Peyer's patch (tissue), 4 donors: ENCODE results near the gene EPHB2. TPM values are rescaled to one million over a fixed set of nuclear protein-coding genes. Genes with fewer than 3 reads are reported as not detected.

Source experiments
- DNase-seq, 3 donors: peaks; one replicate each; pipeline ENCODE4 v3.0.0-alpha.2; 2017 to 2019
- H3K27ac ChIP-seq, 4 donors: fragments of 200-600 bp; sonication (generic); one replicate each; pipeline ENCODE4 v1.5.1; 2016 to 2019
- H3K27me3 ChIP-seq, 2 donors: fragments of 200-600 bp; sonication (generic); one replicate each; pipeline ENCODE4 v1.5.1; 2019
- H3K36me3 ChIP-seq, 3 donors: fragments of 200-600 bp; sonication (generic); one replicate each; pipeline ENCODE4 v1.5.1; 2016 to 2019
- H3K4me1 ChIP-seq, 4 donors: fragments of 200-600 bp; sonication (generic); one replicate each; pipeline ENCODE4 v1.5.1; 2016 to 2019
- H3K4me3 ChIP-seq, 4 donors: fragments of 200-600 bp; sonication (generic); 1 replicate in 3 of 4; 2 replicates in 1 of 4; pipeline ENCODE4 v1.5.1; 2016 to 2019; ENCODE audit warnings: mild to moderate bottlenecking in 1 of 4
- H3K9me3 ChIP-seq, 4 donors: fragments of 200-600 bp; sonication (generic); one replicate each; pipeline ENCODE4 v1.5.1; 2016 to 2019; ENCODE audit warnings: mild to moderate bottlenecking in 1 of 4
- POLR2A ChIP-seq, 2 donors: fragments of 450-650 bp; IDR thresholded peaks; one replicate each; pipeline ENCODE4 v1.5.1; 2017; ENCODE audit warnings: antibody characterized with exemption in 2 of 2, mild to moderate bottlenecking in 2 of 2, moderate library complexity in 2 of 2
- total RNA-seq, 4 donors: library from RNA; depleted of rRNA; stranded (reverse); fragments of >200 nt; gene quantifications; one replicate each; pipeline ENCODE4 v1.1.0, GENCODE V29; 2016
- TF ChIP-seq, protein P1 (sequence below), 6 experiments: fragments of 450-650 bp in 4 of 6; fragments of 200-600 bp in 2 of 6; sonication (generic) in 1 of 6; IDR thresholded peaks; one replicate each; pipeline ENCODE4 v1.5.1; 2017 to 2019; ENCODE audit warnings: antibody characterized with exemption in 6 of 6, mild to moderate bottlenecking in 3 of 6, moderate library complexity in 1 of 6

The EPHB2 gene
- total RNA-seq, 4 donors from 2014 or later: 24.5 to 71.0 (median 53.9) TPM

DNA sequence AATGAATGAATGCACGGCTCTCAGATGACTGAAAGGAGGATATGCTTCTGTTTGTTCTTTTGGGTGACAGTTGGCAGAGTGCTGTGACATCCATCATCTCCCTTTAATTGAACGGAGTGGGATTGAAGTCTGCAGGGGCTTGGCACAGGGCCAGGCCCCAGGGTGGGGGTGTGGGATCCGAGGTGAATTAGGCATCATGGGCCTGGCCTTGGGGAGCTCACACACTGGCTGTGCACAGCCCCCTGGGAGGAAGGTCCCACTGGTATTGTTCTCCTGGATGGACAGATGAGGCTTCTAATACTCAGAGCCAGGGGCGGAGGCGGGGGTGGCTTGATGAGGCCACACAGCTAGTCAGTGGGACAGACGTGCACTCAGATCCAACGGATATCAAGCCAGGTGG lies 19.3 kb downstream of the EPHB2 start:
- TF ChIP-seq, protein P1, sequence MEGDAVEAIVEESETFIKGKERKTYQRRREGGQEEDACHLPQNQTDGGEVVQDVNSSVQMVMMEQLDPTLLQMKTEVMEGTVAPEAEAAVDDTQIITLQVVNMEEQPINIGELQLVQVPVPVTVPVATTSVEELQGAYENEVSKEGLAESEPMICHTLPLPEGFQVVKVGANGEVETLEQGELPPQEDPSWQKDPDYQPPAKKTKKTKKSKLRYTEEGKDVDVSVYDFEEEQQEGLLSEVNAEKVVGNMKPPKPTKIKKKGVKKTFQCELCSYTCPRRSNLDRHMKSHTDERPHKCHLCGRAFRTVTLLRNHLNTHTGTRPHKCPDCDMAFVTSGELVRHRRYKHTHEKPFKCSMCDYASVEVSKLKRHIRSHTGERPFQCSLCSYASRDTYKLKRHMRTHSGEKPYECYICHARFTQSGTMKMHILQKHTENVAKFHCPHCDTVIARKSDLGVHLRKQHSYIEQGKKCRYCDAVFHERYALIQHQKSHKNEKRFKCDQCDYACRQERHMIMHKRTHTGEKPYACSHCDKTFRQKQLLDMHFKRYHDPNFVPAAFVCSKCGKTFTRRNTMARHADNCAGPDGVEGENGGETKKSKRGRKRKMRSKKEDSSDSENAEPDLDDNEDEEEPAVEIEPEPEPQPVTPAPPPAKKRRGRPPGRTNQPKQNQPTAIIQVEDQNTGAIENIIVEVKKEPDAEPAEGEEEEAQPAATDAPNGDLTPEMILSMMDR (IDR thresholded peaks at IDR 0.05): no peak
- no peak for TF ChIP-seq POLR2A (IDR thresholded peaks at IDR 0.05)

DNA sequence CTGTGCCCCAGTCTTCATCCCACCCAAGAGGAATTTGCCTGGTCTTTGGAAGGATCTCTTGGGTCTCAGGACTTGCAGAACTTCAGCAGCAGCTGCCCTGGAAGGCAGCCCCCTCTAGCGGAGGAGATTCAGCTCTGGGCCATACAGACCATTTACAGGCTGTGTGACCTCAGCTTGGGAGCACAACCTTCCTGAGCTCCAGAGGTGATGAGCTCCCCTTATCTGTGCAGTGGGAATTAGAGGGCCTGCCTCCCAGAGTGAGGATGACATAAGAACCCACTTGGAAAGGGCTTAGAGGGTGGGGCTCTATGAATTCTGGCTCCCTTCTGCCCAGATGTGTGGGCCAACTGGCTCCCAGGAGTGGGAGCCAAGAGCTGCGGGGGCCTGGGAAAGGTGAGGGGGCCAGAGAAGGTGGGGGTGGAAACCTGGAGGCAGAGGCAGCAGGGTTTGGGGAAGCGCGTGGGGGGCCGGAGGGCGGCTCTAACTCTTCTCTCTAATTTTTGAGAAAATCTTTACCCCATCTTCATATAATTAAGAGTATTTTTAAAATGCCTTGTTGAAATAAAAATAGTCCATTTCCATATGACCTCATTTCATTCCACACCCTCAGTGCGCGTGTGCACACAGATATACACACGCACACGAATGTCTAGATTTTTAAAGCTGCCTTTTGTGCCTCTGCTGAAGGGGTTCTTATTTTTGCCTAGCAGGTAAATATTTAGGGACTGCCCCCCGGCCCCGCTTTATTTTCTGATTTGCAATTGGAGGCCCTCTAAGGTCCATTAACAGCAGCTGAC lies 21.5 kb downstream of the EPHB2 start:
- H3K36me3 ChIP-seq: no peaks in the 10 kb centered on the region
- no peak overlapping the region for H3K27ac ChIP-seq
- TF ChIP-seq, protein P1 (IDR thresholded peaks at IDR 0.05): peak in 3 of 6 experiments; percentile 32 to 46 (median 34)
- no peak for TF ChIP-seq POLR2A (IDR thresholded peaks at IDR 0.05)
- H3K27me3 ChIP-seq: no peaks in the 10 kb centered on the region
- DNase-seq: no peak
- H3K4me1 ChIP-seq: peaks cover 0 to 3% (median 0%) of the 10 kb centered on the region in 4 donors
- H3K4me3 ChIP-seq: no peak overlapping the region
- H3K9me3 ChIP-seq: no peaks in the 10 kb centered on the region

More for the DNA sequence above, 19.3 kb downstream of the EPHB2 start:
- no peak for DNase-seq
- Histone ChIP-seq H3K36me3 (no peaks in the 10 kb centered on the region), H3K27ac (no peak overlapping the region), H3K9me3 (no peaks in the 10 kb centered on the region), H3K27me3 (no peaks in the 10 kb centered on the region), H3K4me1 (no peaks in the 10 kb centered on the region), H3K4me3 (no peak overlapping the region)

DNA sequence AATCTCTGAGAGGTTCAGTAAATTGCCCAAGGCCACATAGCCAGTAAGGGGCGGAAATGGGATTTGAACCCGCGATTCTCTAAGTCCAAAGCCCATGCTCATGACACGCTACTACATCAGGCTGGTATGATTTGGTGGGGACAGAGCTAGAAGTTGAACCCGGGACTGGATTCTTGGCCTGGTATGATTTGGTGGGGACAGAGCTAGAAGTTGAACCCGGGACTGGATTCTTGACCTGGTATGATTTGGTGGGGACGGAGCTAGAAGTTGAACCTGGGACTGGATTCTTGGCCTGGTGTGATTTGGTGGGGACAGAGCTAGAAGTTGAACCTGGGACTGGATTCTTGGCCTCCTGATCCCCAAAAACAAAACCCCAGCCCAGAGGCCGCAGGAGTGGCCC lies 23.0 kb downstream of the EPHB2 start:
- H3K36me3 ChIP-seq: no peaks in the 10 kb centered on the region
- TF ChIP-seq POLR2A (IDR thresholded peaks at IDR 0.05): no peak
- TF ChIP-seq, protein P1 (IDR thresholded peaks at IDR 0.05): no peak
- H3K9me3 ChIP-seq: no peaks in the 10 kb centered on the region

DNA sequence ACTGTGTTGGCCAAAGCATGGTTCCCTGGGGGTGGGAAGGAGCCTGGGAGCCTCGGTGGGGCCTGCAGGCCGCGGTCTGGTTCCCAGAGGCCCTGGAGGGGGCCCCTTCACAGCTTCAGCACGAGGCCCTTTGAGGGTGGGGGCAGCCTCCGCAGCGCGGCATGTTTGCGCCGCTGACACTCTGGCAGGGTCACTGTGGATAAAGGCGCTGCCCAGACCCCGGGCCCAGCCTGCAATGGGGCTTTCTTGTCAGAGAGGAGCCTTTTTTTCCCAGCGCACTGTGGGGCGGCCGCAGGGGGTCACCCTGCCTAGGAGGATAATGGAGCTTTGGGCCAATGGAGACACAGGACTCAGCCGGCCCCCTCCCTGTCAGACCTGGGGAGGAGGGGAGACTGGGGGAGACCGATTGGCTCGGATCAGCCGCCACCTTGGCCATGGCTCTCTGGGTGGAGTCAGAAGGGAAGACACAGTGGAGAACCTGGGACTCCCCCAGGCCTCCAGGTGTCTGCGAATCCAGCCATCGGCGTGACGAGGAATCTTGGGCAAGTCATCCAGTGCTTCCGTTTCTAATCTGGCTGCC lies 26.0 kb downstream of the EPHB2 start:
- no peak for DNase-seq
- TF ChIP-seq POLR2A (IDR thresholded peaks at IDR 0.05): no peak
- TF ChIP-seq, protein P1 (IDR thresholded peaks at IDR 0.05): no peak

More for the DNA sequence above, 23.0 kb downstream of the EPHB2 start:
- no peak overlapping the region for H3K4me3 ChIP-seq
- no peak for DNase-seq
- peaks cover 0 to 3% (median 0%) of the 10 kb centered on the region in 4 donors for H3K4me1 ChIP-seq
- H3K27me3 ChIP-seq: no peaks in the 10 kb centered on the region
- no peak overlapping the region for H3K27ac ChIP-seq

DNA sequence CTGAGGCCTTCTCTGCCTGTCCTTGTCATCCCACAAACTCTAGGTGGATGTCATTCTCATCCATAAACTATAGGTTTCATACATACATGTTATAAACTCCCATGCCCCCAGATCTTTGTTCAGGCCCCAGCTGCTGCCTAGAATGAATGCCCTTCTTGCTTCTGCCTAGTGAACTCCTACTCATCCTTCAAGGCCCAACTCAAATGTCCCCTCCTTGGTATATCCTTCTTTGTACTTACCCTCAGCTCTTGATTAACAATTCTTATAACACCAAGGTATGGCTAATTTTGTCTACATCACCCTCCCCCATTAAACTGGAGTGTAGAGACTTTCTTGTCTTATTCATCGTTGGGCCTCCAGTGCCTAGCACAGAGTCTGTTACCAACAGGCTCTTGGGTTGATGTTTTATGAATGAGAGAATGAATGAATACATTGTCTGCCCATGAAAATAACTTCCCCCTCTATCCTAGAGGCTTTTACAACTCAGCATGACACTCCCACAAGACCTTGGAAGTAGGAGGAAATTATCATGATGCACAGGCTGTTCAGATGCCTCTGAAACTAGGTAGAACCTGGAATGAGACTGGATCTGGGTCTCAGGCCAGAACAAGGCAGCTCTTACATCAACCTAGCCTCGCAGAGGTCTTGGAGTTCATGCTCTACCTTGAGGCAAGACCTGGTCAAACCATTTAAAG lies 26.9 kb downstream of the EPHB2 start:
- H3K9me3 ChIP-seq: no peaks in the 10 kb centered on the region
- H3K27ac ChIP-seq: peak overlapping the region in 2 of 4 donors; percentile 31 to 32
- H3K36me3 ChIP-seq: no peaks in the 10 kb centered on the region
- H3K4me1 ChIP-seq: peaks cover 0 to 15% (median 0%) of the 10 kb centered on the region in 4 donors
- DNase-seq: no peak
- TF ChIP-seq POLR2A (IDR thresholded peaks at IDR 0.05): no peak
- TF ChIP-seq, protein P1 (IDR thresholded peaks at IDR 0.05): no peak
- no peaks in the 10 kb centered on the region for H3K27me3 ChIP-seq
- H3K4me3 ChIP-seq: no peak overlapping the region

More for the DNA sequence above, 26.0 kb downstream of the EPHB2 start:
- no peak overlapping the region for H3K4me3 ChIP-seq
- peak overlapping the region in 1 of 4 donors; percentile 32 for H3K27ac ChIP-seq
- peaks cover 0 to 15% (median 0%) of the 10 kb centered on the region in 4 donors for H3K4me1 ChIP-seq
- H3K36me3 ChIP-seq: no peaks in the 10 kb centered on the region
- no peaks in the 10 kb centered on the region for H3K9me3 ChIP-seq
- no peaks in the 10 kb centered on the region for H3K27me3 ChIP-seq
